Suppressor macrophage (primary cell): ENCODE data around the gene COQ2.

Experiments
- DNase-seq, 4 experiments: peaks; one replicate each; pipeline ENCODE4 v3.0.0-alpha.2; 2020 to 2022

The COQ2 gene

DNA sequence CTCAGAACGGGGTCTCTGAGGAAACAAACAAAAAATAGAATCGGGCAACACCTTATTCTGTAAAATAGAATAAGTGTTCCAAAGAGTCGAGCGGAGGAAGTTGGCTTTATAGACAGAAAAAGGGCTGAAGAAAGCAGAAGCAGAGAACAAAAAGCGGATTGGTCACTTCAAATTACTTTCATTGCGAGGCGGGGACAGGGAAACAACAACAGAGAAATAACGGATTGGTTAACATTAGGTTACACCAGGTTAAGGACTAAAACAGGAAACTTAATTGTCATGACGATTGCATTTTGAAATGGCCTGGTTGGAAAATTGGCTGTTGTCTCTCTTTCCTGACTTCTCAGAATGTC is 433 bp upstream of the COQ2 start:
- DNase-seq, result peak; percentile 80 to 95 (median 90)

DNA sequence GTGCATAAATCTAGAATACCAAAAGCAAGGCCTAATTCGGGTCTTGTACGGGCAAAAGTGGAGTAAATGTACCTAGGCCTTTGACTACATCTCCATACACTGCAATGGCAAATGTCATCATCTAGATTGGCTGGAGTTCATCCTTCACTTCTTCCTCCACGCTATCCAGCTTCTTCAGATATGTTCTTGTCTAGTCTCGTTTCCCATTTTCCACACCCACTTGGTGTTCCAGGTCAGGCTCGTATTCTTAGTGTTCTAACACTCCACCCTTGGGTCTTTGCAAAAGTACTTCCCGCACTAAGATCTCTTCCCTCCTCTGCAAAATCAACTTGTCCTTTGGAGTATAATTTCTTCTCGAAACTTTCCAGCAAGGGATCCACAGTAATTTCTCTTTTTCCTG is 1.4 kb downstream of the COQ2 start:
- DNase-seq, result peak; percentile 29 to 55 (median 37)

GRCh38 chr4:83282049-83282535 is 2.5 kb downstream of the COQ2 start:
- peak; percentile 73 to 81 (median 78) for DNase-seq

- no peak for DNase-seq
Observed at GRCh38 chr4:83281307-83281706, 3.3 kb downstream of the COQ2 start.

DNA sequence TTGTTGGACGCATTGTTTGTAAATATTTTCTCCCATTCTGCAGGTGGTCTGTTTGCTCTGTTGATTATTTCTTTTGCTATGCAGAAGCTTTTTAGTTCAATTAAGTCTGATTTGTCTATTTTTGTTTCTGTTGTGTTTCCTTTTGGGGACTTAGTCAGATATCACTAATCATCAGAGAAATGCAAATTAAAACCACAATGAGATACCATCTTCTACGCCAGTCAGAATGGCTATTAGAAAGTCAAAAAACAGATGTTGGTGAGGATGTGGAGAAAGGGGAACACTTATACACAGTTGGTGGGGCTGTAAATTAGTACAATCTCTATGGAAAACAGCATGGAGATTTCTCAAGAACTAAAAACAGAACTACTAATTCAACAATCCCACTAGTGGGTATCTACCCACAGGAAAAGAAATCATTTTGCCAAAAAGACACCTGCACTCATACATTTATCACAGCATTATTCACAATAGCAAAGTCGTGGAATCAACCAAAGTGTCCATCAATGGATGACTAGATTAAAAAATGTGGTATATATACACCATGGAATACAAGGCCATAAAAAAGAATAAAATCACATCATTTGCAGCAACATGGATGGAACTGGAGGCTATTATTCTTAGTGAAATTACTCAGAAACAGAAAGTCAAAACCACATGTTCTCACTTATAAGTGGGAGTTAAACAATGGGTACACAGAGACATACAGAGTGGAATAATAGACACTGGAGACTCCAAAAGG is 8.1 kb downstream of the COQ2 start:
- DNase-seq, result no peak

- DNase-seq, result peak in 2 of 4 experiments; percentile 23 to 62
Observed at GRCh38 chr4:83273926-83274325, 10.7 kb downstream of the COQ2 start.

GRCh38 chr4:83272900-83273299 is 11.7 kb downstream of the COQ2 start:
- DNase-seq, result peak in 3 of 4 experiments; percentile 30 to 82 (median 53)

DNA sequence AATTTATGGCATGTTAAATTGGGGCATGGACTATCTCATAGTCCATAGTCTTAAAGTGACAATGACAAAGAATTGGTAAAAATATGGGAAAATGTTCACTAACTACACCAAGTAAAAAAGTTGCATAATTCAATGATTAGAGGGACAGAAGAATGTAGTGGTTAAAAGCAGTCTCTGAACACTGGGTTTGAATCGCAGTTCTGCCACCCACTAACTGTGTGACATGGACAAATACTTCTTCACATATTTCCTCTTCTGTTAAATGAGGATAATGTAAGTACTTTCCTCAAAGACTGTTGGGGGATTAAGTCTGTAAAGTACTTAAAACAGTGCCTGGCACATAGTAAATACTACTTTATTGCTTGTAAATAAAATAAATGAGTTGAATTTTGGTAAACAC is 15.3 kb downstream of the COQ2 start:
- peak in 1 of 4 experiments; percentile 25 for DNase-seq

DNA sequence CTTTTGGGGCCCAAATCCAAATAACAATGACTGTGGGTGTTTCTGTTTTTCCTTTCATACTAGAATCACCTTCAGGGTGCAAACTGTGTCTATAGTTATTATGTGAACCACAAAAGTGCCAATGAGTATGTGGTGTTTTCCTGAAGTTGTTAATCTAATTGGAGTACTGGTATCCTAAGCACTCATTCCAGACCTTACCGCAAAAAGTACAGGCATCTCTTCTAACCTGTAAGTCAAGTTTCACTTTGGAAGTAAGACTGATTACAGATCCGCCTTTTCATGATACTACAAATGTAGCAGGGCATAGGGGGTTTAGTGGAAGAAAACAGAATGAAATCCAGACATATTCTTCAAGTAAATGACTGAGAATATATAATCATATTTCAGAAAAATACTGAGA is 16.1 kb downstream of the COQ2 start:
- no peak for DNase-seq

DNA sequence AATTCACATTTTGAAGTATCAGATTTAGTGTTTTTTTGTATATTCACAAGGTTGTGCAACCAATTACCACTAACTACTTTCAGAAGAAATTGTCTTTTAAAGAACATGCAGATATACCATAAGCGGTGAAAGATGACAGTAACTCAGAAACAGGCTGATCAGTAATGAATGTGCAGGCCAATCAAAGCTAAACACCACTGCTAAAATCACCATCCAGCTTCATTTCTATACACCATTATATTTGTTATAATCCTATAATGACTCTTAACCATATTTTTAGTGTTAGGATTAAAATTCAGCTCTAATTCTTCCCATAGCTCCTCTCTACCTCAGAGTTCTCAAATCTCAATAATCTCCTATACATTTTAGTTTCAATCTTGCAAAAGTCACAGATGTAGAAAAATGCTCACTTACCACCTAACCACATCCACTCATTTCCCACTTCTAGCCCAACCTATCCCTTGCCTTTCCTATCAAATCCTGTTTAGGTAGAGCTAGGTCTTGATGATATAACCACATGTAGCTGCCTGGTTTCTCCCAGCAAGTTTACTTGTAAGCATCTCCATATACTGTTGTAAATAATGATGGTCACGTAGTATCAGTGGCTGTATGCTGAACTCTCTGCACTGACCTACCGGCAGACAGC is 16.6 kb downstream of the COQ2 start:
- no peak for DNase-seq

- peak; percentile 35 to 63 (median 55) for DNase-seq
Observed at GRCh38 chr4:83267121-83267829, 17.3 kb downstream of the COQ2 start.

GRCh38 chr4:83266689-83267088 is 17.9 kb downstream of the COQ2 start:
- DNase-seq, result peak in 1 of 4 experiments; percentile 28

GRCh38 chr4:83263106-83263505 is 21.5 kb downstream of the COQ2 start:
- no peak for DNase-seq

DNA sequence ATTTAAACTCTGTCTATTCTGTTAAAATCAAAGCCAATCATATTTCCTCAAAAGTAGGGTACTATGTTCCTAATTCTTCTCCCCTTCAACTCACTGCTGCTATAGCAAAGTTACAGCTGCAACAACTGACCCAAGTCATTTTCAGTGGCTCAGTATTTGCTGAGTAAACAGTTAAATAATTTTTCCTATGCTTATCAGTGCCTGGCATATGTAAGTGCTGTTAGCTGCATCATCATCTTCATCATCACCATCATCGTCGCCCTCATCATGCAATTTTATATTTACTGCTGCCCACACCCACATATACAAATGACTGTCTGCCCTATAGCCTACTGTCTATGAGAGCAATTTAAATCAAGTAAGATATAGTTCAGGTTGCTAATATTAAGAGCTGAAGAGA is 21.9 kb downstream of the COQ2 start:
- DNase-seq, result no peak

GRCh38 chr4:83261307-83261706 is 23.3 kb downstream of the COQ2 start:
- no peak for DNase-seq

DNA sequence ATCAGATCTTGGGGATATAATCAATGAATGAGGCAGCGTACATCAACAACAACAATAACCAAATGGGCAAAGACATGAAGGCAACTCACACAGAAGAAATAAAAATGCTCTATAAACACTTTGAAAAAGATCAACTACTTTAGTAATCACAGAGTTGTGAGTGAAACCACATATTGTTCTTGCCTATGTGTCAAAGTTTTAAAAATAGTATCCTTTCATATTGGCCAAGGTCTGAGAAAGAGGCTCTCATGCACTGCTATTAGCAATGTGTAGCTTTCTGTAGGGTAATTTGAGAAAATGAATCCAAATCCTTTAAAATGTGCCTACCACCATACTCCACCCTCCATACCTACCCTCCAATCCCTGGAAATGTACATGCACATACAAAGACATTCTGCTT is 25.0 kb downstream of the COQ2 start:
- DNase-seq, result no peak

GRCh38 chr4:83258461-83258860 is 26.1 kb downstream of the COQ2 start:
- peak in 3 of 4 experiments; percentile 19 to 50 (median 31) for DNase-seq

GRCh38 chr4:83257811-83258210 is 26.8 kb downstream of the COQ2 start:
- no peak for DNase-seq

DNA sequence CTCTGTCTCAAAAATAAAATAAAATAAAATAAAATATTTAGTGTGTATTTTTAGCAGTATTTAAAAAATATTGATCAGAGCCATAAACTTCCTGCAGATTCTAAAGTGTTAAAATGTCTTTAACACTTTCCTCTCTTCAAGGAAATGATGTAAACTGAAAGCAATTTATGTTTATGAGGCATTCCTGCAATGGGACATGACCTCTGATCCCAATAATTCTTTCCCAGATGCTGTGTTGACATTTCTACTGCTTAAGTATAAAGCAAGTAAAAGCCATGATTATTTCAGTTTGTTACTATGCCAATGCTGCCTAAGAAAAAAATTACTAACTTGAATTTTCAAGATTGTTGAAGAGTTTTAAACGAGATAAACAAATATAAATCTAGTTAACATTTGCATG is 29.0 kb downstream of the COQ2 start:
- no peak for DNase-seq

DNA sequence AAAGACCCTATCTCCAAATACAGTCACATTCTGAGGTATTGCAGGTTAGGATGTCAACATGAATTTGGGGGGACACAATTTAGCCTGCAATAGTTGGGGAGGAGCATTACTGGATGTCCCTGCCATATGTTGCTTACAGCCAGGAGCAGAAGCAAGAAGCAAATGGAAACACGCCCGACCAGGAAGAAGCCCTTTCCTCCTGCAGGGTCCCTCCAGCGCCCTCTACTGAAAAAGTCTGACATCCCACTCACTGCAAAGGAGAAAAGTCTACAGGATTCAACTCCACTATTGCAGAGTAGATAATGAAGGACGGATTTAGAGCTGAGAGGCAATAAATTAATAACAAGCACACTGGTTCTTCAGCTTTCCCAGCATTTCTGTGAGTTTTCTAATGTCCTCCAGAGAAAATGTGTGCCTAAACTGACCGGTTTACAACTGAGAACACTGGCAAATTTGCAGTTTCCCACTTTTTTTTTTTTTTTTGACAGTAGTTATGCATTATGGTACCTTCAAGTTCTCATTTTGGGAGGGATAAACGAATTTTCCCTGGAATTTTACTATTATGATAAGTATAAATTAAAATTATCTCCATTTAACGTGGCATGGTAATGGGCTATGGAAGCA is 31.7 kb downstream of the COQ2 start:
- DNase-seq, result peak; percentile 84 to 91 (median 87)

- DNase-seq, result no peak
Observed at GRCh38 chr4:83251447-83251830, 33.2 kb downstream of the COQ2 start.

GRCh38 chr4:83250687-83251446 is 33.7 kb downstream of the COQ2 start:
- DNase-seq, result peak in 1 of 4 experiments; percentile 8
